CD4-positive, alpha-beta T cell treated with Interleukin-4 for 4 hours (primary cell): ENCODE measurements around the gene PLCB1.
"Not testable (repeated sequence)": the region's sequence is repeated elsewhere in the genome, so short reads cannot be mapped to it uniquely, and the experiment has no call there.

ENCODE experiments used
- DNase-seq: peaks from one replicate; pipeline ENCODE4 v3.0.0-alpha.2; 2020

Gene PLCB1

DNA sequence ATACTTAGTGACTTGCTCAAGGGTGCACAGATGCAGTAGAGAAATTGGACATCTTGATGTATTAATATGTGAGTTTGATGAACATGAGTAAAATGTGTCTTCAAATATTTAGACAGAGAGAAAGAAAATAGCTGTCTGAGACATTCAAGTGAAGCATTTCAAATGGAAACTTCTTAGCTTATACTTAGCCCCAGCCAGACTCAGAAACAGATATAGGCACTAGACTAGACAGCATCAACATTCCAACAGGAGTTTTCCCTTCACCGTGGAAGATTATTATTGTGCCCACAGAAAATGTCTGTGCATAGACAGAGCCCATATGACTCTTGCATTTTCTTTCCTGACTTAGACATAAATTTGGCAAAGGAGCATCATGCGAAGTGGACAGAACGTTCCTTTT is 443.0 kb downstream of the PLCB1 start:
- DNase-seq = no peak

DNA sequence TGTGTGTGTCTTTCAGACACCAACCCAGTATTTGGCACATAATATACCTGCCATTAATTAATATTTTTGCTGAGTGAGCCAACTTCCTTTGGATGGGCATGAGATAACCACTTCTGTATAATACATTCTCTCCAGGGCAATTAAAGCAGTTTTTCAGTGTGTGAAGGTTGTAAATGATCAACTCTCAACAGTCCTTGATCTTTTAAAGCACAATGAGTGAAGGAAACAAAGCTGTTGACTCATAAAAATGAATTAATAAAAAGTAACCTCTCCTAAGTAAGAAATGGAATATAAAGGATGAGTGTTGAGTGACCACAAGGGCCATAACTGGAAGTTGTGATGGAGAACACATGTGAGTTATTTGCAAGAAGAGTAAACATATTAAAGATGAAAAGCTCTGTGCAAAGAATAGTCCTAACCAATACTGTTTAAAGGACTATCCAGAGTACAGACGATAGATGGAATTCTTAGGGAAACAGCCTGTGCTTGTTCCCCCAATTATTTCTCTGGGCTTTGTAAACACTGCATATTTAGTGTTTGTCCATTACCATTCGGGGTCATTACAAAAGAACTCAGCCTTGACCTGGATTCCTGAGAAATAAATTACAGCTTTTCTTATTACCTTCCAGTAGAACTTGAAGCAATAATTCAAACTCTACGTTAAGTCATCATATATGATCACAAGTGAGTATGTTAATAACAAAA is 446.2 kb downstream of the PLCB1 start:
- DNase-seq = no peak

DNA sequence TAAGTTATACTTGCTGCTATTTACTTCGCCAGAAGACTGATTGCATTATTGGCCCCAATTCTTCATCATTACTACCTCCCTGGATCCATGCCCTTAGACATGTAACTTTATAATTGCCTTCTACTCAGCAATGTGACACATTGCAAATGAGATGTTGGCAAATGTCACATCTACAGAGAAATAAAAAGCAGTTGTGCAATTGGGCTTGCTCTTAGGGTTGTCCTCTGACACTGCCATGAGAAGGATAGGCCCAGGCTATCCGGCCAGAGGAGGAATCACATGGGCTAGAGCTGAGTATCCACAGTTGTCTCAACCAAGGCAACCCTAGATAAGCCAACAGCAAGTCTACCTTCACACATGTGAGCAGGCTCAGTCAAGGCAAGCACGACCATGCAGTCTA is 447.0 kb downstream of the PLCB1 start:
- DNase-seq = no peak

DNA sequence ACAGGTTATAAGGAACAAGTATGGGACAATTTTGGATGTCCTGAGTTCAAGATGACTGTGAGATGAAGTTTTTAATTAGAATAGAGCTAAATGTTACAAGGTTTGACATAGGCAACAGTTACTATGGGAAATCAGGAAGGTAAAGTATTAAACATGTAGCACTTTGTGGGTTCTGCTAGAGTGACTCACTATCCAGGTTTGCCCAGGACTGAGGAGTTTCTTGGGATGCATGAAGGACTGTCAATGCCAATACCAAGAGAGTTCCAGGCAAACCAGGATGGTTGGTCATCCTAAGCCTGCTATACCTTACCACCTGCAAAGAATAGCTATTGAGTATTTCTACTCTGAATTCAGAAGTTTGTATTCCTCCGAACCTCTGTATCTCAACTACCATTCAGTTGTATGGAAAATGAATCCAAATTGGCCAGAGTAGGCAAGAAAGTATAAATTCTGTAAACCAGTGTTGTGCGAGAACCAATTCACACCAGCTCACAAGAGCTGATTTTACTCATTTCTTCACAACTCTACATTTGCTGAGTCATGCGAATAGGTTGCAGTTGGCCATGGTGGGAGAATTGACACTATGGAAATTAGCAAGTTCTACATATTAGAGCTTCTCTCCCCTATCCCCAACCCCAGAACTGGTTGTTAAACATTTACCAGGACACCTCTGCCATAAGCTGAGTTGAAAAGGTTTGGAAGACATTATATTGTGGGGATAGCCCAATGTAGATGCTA is 449.5 kb downstream of the PLCB1 start:
- DNase-seq = no peak

DNA sequence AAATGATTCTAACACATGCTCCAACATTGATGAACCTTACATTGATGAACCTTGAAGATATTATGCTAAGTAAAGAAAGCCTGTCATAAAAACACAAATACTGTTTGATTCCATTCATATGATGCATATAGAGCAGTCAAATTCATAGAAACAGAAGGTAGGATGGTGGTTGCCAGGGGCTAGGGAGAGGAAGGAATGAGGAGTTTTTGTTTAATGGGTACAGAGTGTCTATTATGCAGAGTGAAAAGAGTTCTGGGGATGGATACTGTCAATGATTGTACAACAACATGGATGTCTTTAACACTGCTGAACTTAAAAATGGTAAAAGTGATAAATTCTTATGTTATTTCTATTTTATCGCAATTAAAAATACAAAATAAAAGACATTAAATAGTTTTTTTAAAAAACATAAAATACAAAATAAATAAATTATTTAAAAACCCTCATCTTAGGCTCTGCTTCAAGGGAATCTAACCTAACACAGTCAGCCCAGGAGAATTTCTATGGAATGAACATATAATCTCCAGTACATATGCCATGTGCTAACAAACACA is 451.0 kb downstream of the PLCB1 start:
- no peak for DNase-seq

DNA sequence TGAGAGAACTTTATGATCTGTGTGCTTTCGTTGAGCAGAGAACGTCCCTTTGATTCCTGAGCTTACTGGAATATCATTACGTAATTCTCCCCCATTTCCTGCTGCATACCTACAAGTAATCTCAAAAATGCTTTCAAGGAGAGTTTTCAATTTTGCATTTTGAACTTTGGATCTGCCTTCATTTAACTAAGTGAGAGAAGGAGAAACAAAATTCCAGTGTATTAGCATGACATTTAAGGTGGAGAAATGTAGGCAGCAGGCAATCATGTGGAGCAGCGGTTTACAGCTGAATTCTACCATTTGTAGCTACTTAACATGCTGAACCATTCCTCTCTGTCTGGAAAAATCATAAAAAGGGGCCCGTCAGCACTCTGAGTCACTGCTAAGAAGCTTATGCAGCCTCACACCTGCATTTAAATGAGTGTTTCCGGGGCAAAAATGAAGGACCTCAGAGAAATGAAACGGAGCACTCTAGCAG is 451.5 kb downstream of the PLCB1 start:
- no peak for DNase-seq

DNA sequence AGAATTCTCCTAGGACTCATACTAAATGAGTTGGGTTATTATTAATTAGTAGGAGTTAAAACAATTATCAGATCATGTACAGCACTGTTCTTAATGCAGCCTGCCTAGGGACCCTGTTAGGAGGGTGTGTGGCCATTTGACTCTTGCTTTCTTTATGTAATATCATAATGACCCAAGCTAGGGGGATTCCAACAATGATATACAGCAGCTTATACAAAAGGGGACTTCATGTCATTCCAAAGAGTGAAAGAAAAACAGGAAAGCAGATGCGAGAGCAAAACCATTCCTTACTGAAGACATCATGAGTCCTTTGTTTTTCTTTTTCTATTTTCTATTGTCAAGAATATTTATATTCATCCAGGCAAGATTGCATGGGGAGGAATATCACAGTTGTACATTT is 455.2 kb downstream of the PLCB1 start:
- DNase-seq = no peak

DNA sequence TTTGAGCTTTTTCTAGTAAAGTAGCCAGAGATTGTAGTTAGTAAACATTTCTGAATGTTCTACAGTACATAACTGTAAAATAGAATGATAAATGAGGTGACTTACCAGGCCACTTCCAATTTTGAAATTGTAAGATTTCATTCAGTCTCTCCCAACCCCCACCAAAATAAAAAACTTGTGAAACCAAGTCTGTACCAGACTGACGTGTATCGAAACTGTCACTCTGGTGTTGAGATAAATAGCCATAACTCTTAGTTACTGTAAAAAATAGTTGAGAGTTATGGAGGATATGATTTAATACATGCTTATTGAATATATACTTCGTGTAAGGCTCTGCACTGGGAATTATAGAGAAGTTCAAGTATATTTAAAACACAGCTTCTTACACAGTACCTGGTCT is 455.7 kb downstream of the PLCB1 start:
- DNase-seq = no peak

DNA sequence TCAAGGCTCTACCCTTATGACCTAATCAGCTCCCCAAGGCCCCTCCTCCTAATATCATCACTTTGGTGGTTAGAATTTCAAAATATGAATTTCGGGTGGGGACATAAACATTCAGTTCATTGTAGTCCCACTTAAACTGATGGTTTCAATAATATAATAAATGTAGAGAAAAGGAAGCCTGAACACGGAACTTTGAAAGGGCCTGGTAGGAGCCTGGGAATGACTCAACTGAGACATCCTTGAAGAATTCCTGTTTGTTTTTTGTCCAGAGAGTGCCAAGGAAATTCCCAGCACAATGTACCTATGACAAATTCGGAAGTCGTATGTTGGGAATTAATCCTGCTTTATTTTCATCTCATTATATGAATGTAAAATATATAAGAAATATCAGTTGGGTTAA is 457.9 kb downstream of the PLCB1 start:
- DNase-seq = no peak

DNA sequence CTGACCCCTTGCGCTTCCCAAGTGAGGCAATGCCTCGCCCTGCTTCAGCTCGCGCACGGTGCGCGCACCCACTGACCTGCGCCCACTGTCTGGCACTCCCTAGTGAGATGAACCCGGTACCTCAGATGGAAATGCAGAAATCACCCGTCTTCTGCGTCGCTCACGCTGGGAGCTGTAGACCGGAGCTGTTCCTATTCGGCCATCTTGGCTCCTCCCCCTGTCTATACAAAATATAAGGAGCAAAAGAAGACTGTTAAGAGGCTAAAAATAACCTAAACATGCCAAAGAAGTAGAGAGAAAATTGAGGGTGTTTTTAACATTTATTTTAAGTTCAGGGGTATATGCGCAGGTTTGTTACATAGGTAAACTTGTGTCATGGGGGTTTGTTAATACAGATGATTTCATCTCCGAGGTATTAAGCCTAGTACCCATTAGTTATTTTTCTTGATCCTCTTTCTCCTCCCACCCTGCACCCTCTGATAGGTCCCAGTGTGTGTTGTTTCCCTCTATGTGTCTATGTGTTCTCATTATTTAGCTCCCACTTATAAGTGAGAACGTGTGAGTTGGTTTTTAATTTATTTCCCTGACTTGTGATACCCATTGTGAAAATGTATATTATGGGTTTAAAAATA is 469.0 kb downstream of the PLCB1 start:
- DNase-seq = not testable (repeated sequence)

DNA sequence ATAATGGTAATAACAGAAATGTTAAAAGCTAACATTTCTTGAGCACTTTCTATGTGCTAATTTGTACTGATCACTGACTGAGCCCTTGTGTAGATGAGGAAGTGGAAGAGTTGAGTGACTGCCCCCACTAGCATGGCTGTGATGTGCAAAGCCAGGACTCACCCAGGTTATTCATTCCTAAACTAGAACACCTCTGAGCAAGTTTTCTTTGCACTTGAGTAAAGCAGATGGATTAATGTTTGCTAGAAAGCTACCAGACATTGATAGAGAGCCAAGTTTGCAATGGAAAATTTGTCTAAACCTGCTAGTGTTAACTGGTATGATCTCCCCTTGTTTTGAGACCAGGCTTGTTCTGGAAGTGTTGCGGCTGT is 469.5 kb downstream of the PLCB1 start:
- DNase-seq = no peak

DNA sequence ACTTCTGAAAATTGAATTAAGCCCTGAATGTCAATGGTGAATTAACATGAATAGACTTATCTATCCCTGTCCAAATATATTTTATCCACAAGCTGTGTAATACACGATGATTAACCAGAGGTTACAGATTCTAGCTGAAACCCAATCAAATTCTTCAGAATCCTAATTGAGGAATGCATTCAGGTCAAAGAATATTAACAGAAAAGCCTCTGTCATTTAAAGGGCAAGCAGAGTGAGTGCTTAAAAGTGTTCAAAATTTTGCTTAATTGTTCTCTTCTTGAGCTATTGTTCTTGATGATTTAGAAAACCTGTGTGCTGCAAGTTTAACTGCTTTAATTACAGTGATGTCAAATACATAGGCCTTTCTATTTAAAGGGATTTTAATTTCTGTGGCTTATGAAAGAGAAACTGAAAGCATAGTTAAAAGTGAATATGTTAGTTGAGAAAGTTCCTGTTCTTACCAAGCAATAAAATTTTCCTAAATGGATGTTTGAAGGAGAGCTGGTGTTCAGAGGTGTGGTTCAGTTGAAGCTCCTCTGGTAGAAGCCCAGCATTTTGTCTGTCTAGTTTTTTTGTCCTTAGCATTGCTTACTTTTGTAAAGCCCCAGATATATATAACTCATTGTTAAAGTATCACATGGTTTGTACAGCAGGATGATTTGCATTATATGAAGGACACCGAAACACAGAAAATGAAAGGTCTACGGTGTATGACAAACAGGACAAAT is 470.5 kb downstream of the PLCB1 start:
- DNase-seq = peak; percentile 2

DNA sequence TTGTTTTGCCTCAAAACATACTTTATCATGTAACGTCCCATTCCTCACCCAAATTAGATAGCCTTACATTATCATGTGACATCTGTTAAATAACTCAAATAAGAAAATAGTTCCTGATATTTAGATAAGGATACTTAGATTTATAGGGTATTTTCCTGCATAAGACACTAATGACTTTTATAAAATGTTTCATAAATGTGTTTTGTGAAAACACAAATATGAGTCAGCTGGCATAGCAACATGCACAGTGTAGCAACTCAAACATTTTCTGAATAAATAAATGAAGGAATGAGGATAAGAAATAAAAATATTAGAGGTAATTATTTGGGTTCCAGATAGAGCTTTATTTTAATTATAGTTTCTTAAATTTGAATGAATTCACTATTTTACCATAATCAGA is 476.4 kb downstream of the PLCB1 start:
- DNase-seq = no peak

DNA sequence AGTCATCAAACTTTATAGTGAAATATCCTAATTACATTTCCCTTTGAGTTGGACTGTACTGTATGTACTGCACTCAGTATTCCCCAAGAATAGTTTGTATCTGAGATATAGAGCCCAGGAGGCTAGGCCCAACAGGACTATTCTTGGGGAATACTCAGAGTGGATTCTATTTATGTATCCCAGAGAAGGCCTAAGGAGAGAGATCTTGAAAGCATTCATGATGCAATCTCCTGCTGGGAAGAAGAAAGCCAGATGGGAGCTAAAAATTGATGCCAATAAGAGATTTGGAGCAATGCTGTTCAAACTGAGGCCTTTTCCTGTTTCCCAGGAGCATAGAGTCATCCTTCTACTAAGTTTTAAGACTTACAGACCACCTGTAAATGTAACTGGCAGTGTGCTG is 484.7 kb downstream of the PLCB1 start:
- no peak for DNase-seq

DNA sequence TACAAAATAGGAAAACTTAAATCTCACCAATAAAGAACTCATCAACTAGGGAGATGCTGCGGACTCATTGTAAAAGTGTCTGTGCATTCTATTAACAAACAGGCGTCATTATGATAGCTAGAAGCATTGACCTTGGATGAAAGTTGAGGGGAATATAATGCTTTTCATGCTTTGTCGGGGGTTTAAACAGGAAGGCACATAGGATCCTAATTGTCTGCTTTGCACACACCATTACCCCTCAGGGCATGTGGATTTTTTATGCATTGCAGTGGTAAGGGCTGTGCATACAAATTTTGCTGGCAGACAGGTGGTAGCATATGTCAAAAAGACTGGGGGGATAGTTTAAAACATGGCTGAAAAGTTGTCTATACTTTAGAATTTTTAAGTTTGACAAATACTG is 488.9 kb downstream of the PLCB1 start:
- no peak for DNase-seq

DNA sequence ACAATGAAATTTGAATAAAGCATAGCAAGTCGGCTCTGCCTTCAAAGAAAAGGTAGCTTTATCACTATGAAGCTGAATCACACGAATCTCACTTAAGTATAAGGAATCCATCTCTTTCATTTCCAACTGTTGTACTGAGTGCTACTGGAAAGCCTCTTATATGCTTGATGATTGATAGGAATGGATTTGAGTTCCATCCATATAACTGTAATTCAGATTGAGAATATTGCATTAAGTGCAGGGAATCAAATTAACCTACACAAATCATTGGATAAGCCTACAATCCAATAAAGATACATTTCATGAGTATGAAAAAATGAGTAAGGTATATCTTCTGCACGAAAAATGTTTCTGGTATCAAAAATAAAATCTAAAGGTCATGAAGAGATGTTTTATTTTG is 492.0 kb downstream of the PLCB1 start:
- DNase-seq = no peak

DNA sequence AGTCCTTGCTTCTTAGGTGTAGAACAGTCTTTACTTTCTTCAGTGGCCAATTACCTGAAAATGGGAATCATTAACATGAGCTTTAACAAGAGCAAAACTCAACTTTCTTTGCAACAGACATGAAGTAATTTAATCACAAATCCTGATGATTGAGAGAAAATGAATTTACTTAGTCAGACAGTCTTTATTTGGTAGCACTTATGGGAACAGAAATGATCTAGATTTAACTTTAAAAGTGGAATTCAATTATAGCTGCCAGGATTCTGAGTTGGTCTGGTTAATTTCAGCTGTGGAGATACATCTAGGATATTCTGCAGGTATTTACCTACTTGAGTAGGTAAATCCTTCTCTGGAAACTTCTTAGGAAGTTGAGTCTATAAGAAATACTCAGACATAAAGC is 492.6 kb downstream of the PLCB1 start:
- no peak for DNase-seq

DNA sequence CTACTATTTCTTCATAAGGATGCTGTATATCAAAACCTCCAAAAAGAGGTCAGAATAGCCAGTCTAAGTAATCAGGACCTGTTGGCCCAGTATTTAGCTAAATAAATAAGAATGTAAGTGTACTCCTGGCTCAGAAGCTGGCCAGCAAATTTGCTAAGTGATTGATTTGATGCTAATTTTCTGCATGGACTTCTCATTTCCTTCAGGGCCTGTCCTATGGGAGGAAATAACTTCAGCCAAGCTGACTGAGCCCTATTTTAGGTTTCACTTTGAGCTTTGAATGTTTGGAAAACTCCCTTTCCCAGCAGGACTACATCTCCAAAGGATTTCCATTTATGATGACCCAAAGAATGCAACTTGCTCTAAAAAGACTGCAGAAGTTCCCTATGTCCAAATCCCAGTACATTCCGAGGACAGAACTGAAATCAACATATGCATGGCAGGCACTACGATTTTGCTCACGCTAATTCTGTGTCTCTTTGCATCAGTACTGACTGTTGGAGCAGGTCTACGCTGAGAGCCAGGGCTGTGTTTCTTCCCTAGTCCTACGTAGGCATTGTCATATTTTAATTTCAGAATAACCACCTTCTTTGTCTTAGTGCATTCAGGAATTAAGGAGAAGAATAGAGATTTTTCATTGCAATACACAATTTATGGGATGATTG is 495.4 kb downstream of the PLCB1 start:
- DNase-seq = no peak

DNA sequence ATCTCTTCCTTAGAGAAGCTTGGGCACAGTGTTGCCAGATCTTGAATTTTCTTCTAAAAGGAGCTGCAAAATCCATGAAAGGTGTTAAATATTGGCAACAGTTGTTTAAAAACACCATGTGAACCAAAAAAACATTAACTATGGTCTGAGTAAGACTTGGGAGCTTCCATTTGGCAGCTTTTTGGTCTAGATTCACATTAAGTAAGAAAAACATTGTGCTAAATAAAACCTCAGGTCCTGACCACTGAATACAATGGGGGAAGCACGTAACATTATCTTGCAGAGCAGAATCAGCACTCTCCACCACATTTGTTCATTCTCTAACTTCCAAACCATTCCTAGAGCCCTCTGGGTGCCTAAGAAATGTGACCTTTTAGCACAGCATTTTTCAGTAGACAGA is 499.2 kb downstream of the PLCB1 start:
- no peak for DNase-seq

DNA sequence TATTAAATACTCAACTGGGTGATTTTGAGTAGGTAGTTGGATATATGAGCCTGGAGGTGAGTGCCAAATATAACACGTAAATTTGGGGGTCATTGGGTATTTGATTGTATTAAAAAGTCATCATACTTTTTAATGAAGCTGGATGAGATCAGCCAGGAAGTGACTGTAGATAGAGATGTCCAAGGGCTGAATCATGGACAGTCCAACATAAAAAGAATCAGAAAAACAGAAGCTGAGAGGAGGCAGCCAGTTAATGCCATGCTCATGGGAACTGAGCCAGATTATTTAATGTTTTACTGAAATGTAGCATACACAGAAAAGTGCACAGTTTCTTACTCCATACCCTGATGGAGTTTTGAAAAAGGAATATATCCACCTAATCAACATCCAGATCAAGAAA is 501.3 kb downstream of the PLCB1 start:
- DNase-seq = no peak

DNA sequence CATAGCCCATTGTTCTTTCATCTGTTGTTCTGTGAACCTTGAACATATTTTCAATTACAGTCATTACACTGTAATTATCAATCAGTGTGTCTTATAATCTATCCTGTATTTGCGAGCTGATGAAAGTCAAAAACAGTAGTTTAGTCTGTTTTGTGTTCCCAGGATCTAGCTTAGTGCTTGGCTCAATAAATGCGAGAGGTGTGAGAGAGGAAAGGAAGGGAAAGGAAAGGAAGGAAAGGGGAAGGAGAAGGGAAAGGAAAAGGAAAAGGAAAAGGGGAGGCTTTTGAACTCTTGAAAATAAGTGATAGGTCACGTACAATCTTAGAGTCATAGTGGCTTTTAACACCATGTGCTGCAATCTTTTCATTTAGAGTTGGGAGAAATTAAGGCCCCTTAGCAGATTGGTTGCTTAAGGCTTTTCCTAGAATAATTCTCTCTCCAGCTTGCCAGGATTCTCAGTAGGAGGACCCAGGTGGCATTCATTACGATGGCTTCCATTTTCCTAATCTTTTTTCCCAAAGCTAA is 503.0 kb downstream of the PLCB1 start:
- DNase-seq = no peak

DNA sequence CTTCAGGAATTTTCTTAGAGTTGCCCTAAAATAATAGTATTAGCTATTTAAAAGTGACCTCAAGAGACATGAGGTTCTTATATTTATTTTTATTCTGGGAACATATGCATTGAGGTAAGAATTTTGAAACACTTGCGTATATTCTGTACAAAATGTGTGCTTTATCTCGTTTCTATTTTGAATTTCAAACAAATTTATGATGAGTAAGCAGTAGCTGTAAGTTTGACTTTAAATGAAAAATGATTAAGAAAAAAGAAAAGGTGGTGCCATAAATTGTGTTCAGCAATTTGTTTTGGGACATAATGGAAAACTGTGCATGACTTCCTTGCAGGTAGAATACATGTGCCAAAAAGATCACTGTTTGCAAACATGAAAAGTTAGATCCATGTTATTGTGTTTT is 503.8 kb downstream of the PLCB1 start:
- no peak for DNase-seq
